Measurements from ENCODE around the gene HK3.

Gene HK3

GRCh38 chr5:176935017-176935416 lies 35.9 kb upstream of the HK3 start:
- no peak for TF ChIP-seq CTCF (IDR thresholded peaks at IDR 0.05; ENCODE audit: low read depth, low read length)
- no peak for DNase-seq (ENCODE audit: extremely low read depth, low read depth)

- no peak for TF ChIP-seq CTCF (IDR thresholded peaks at IDR 0.05; ENCODE audit: low read depth, low read length)
- DNase-seq (ENCODE audit: extremely low read depth, low read depth) = no peak
These were observed 35.3 kb upstream of the HK3 start for GRCh38 chr5:176934309-176934930.

- DNase-seq (ENCODE audit: extremely low read depth, low read depth) = no peak
- TF ChIP-seq CTCF (IDR thresholded peaks at IDR 0.05; ENCODE audit: low read depth, low read length) = no peak
These were observed 30.5 kb upstream of the HK3 start for GRCh38 chr5:176929654-176930053.

- no peak for DNase-seq (ENCODE audit: extremely low read depth, low read depth)
- no peak for TF ChIP-seq CTCF (IDR thresholded peaks at IDR 0.05; ENCODE audit: low read depth, low read length)
These were observed 28.4 kb upstream of the HK3 start for GRCh38 chr5:176927562-176927961.

- DNase-seq (ENCODE audit: extremely low read depth, low read depth) = no peak
- no peak for TF ChIP-seq CTCF (IDR thresholded peaks at IDR 0.05; ENCODE audit: low read depth, low read length)
These were observed 23.7 kb upstream of the HK3 start for GRCh38 chr5:176922817-176923216.

- no peak for TF ChIP-seq CTCF (IDR thresholded peaks at IDR 0.05; ENCODE audit: low read depth, low read length)
- no peak for DNase-seq (ENCODE audit: extremely low read depth, low read depth)
These were observed 22.6 kb upstream of the HK3 start for GRCh38 chr5:176921714-176922113.

- no peak for DNase-seq (ENCODE audit: extremely low read depth, low read depth)
- TF ChIP-seq CTCF (IDR thresholded peaks at IDR 0.05; ENCODE audit: low read depth, low read length) = no peak
These were observed 19.5 kb upstream of the HK3 start for GRCh38 chr5:176918613-176919012.

All from AG09319 (cell line).